Hepatocyte (in vitro differentiated cells): ENCODE measurements around the gene NUP37. TPM values are rescaled to one million over a fixed set of nuclear protein-coding genes. Genes with fewer than 3 reads are reported as not detected.
"Not testable (repeated sequence)": the region's sequence is repeated elsewhere in the genome, so short reads cannot be mapped to it uniquely, and the experiment has no call there.

ENCODE experiments used
- DNase-seq: peaks from one replicate; pipeline ENCODE4 v3.0.0-alpha.2; 2016; ENCODE audit warnings: low spot score
- H2AFZ ChIP-seq: fragments of 200-600 bp; sonication (generic); 2 replicates; pipeline ENCODE4 v1.6.0; 2016; ENCODE audit warnings: antibody characterized with exemption, mild to moderate bottlenecking
- H3K27ac ChIP-seq: fragments of 200-600 bp; sonication (generic); 2 replicates; pipeline ENCODE4 v1.5.1; 2016; ENCODE audit warnings: mild to moderate bottlenecking
- H3K27me3 ChIP-seq: fragments of 200-600 bp; sonication (generic); 2 replicates; pipeline ENCODE4 v1.6.1; 2016
- H3K36me3 ChIP-seq: fragments of 200-600 bp; sonication (generic); replicated peaks from 2 replicates; pipeline ENCODE4 v1.5.1; 2016; ENCODE audit warnings: low read depth; ENCODE audit not compliant: insufficient read depth
- H3K4me1 ChIP-seq: fragments of 200-600 bp; sonication (generic); 2 replicates; pipeline ENCODE4 v1.5.1; 2016; ENCODE audit warnings: mild to moderate bottlenecking, moderate library complexity; ENCODE audit not compliant: insufficient read depth
- H3K4me2 ChIP-seq: fragments of 200-600 bp; sonication (generic); 2 replicates; pipeline ENCODE4 v1.6.0; 2016
- H3K4me3 ChIP-seq: fragments of 200-600 bp; sonication (generic); 2 replicates; pipeline ENCODE4 v1.5.1; 2016; ENCODE audit warnings: mild to moderate bottlenecking
- H3K79me2 ChIP-seq: fragments of 200-600 bp; sonication (generic); 2 replicates; pipeline ENCODE4 v1.6.0; 2017; ENCODE audit warnings: mild to moderate bottlenecking
- H3K9me2 ChIP-seq: fragments of 200-600 bp; sonication (generic); replicated peaks from 2 replicates; pipeline ENCODE4 v1.6.0; 2017; ENCODE audit warnings: mild to moderate bottlenecking; ENCODE audit not compliant: insufficient read depth
- H3K9me3 ChIP-seq: fragments of 200-600 bp; sonication (generic); 2 replicates; pipeline ENCODE4 v1.5.1; 2016; ENCODE audit warnings: low read depth, mild to moderate bottlenecking
- H4K20me1 ChIP-seq: fragments of 200-600 bp; sonication (generic); 2 replicates; pipeline ENCODE4 v1.6.0; 2016; ENCODE audit warnings: mild to moderate bottlenecking; ENCODE audit not compliant: insufficient read depth, poor library complexity, severe bottlenecking
- EZH2 ChIP-seq: fragments of 200-600 bp; sonication (generic); IDR thresholded peaks from 2 replicates; pipeline ENCODE4 v1.6.1; 2016; ENCODE audit warnings: antibody characterized with exemption, mild to moderate bottlenecking, borderline replicate concordance
- EZH2phosphoT487 ChIP-seq: fragments of 200-600 bp; sonication (generic); IDR thresholded peaks from one replicate; pipeline ENCODE4 v1.6.1; 2018; ENCODE audit warnings: antibody characterized with exemption, mild to moderate bottlenecking, low read depth, moderate library complexity; ENCODE audit not compliant: unreplicated experiment, severe bottlenecking
- WGBS: methylation state at CpG from one replicate; pipeline ENCODE4 v1.1.6; 2016; ENCODE audit warnings: low lambda C conversion rate; ENCODE audit errors: missing lambda C conversion rate; 5-methylcytosine and 5-hydroxymethylcytosine counted together
- polyA plus RNA-seq: library from polyadenylated mRNA; unstranded; fragments of >200 nt; fragmentation: Nextera tagmentation; extraction: Ambion mirVana; gene quantifications from 2 replicates; pipeline ENCODE4 v1.2.1, GENCODE V29; 2016
- total RNA-seq: library from RNA; depleted of rRNA; stranded (reverse); fragments of >200 nt; gene quantifications from 2 replicates; pipeline ENCODE4 v1.2.3, GENCODE V29; 2014
- TF ChIP-seq, protein P1 (sequence below): fragments of 200-600 bp; sonication (generic); IDR thresholded peaks from 2 replicates; pipeline ENCODE4 v1.5.1; 2016; ENCODE audit warnings: antibody characterized with exemption, mild to moderate bottlenecking; ENCODE audit not compliant: poor library complexity

Gene NUP37
- total and polyA plus RNA-seq, 2 experiments from 2014 or later = 26.7 to 37.3 TPM

GRCh38 chr12:102144221-102144620, 24.3 kb upstream of the NUP37 start:
- Histone ChIP-seq H3K79me2 (no peaks in the 10 kb centered on the region), H3K27me3 (no peaks in the 10 kb centered on the region), H3K4me1 (no peaks in the 10 kb centered on the region), H3K9me3 (no peaks in the 10 kb centered on the region), H3K9me2 (no peaks in the 10 kb centered on the region), H4K20me1 (no peaks in the 10 kb centered on the region), H3K36me3 (no peaks in the 10 kb centered on the region), H3K4me3 (no peak overlapping the region), H2AFZ (no peak overlapping the region), H3K27ac (no peak overlapping the region), H3K4me2 (no peak overlapping the region)
- 86% methylated on average over 1 of the region's 1 CpG for WGBS
- TF ChIP-seq EZH2phosphoT487 (no peak), EZH2 (no peak)
- TF ChIP-seq, protein P1, sequence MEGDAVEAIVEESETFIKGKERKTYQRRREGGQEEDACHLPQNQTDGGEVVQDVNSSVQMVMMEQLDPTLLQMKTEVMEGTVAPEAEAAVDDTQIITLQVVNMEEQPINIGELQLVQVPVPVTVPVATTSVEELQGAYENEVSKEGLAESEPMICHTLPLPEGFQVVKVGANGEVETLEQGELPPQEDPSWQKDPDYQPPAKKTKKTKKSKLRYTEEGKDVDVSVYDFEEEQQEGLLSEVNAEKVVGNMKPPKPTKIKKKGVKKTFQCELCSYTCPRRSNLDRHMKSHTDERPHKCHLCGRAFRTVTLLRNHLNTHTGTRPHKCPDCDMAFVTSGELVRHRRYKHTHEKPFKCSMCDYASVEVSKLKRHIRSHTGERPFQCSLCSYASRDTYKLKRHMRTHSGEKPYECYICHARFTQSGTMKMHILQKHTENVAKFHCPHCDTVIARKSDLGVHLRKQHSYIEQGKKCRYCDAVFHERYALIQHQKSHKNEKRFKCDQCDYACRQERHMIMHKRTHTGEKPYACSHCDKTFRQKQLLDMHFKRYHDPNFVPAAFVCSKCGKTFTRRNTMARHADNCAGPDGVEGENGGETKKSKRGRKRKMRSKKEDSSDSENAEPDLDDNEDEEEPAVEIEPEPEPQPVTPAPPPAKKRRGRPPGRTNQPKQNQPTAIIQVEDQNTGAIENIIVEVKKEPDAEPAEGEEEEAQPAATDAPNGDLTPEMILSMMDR = no peak
- DNase-seq = no peak

GRCh38 chr12:102142866-102143373, 23.0 kb upstream of the NUP37 start:
- WGBS = 97% methylated on average over 11 of the region's 11 CpGs
- H3K4me1 ChIP-seq, H3K27me3 ChIP-seq, H3K4me3 ChIP-seq, H3K79me2 ChIP-seq, DNase-seq, H3K9me2 ChIP-seq, H3K4me2 ChIP-seq, H4K20me1 ChIP-seq, H3K27ac ChIP-seq, H2AFZ ChIP-seq, H3K9me3 ChIP-seq, H3K36me3 ChIP-seq: not testable (repeated sequence)

DNA sequence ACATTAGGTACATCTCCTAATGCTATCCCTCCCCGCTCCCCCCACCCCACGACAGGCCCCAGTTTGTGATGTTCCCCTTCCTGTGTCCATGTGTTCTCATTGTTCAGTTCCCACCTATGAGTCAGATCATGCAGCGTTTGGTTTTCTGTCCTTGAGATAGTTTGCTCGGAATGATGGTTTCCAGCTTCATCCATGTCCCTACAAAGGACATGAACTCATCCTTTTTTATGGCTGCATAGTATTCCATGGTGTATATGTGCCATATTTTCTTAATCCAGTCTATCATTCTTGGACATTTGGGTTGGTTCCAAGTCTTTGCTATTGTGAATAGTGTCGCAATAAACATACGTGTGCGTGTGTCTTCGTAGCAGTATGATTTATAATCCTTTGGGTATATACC, 17.7 kb upstream of the NUP37 start:
- H3K4me2 ChIP-seq, H2AFZ ChIP-seq, DNase-seq, H3K4me3 ChIP-seq, H3K4me1 ChIP-seq, H3K79me2 ChIP-seq, H3K36me3 ChIP-seq, H3K9me3 ChIP-seq, H3K9me2 ChIP-seq, H3K27me3 ChIP-seq, H4K20me1 ChIP-seq, H3K27ac ChIP-seq: not testable (repeated sequence)
- 97% methylated on average over 8 of the region's 8 CpGs for WGBS

DNA sequence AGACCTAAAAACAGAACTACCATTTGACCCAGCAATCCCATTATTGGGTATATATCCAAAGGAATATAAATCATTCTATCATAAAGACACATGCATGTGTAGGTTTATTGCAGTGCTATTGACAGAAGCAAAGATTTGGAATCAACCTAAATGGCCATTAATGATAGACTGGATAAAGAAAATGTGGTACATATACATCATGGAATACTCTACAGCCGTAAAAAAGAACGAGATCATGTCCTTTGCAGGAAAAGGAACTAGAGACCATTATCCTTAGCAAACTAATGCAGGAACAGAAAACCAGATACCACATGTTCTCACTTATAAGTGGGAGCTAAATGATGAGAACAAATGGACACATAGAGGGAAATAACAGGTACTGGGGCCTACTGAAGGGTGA, 11.5 kb upstream of the NUP37 start:
- H3K79me2 ChIP-seq, H4K20me1 ChIP-seq, H3K9me3 ChIP-seq, H2AFZ ChIP-seq, H3K36me3 ChIP-seq, H3K4me2 ChIP-seq, H3K27me3 ChIP-seq, DNase-seq, H3K9me2 ChIP-seq, H3K4me1 ChIP-seq, H3K27ac ChIP-seq, H3K4me3 ChIP-seq: not testable (repeated sequence)
- WGBS = 96% methylated on average over 2 of the region's 2 CpGs

DNA sequence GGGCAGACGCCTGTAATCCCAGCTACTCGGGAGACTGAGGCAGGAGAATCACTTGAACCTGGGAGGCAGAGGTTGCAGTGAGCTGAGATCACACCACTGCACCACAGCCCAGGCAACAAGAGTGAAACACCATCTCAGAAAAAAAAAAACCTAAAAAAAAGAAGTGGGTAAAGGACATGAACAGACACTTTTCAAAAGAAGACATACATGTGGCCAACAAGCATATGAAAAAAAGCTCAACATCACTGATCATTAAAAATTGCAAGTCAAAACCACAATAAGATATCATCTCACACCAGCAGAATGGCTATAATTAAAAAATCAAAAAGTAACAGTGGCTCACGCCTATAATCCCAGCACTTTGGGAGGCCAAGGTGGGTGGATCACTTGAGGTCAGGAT, 10.8 kb upstream of the NUP37 start:
- H4K20me1 ChIP-seq, DNase-seq, H3K4me3 ChIP-seq, H3K9me3 ChIP-seq, H2AFZ ChIP-seq, H3K27me3 ChIP-seq, H3K79me2 ChIP-seq, H3K4me1 ChIP-seq, H3K36me3 ChIP-seq, H3K9me2 ChIP-seq, H3K4me2 ChIP-seq, H3K27ac ChIP-seq: not testable (repeated sequence)
- 67% methylated on average over 3 of the region's 3 CpGs for WGBS

DNA sequence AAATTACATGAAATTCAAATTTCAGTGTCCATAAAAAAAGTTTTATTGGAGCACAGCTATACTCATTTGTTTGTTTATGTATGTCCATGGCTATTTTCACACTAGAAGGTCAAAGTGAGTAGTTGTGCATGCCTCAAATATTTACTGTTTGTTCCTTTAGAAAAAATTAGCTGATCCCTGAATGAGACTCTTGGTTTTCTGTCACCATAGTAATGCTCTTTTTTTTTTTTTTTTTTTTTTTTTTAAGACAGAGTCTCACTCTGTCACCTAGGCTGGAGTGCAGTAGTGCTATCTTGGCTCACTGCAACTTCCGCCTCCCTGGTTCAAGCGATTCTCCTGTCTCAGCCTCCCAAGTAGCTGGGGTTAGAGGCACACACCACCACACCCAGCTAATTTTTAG, 1.4 kb upstream of the NUP37 start:
- H3K4me3 ChIP-seq, H2AFZ ChIP-seq: not testable (repeated sequence)
- peaks cover 28% of the 10 kb centered on the region for H3K79me2 ChIP-seq

More for the DNA sequence above, 1.4 kb upstream of the NUP37 start:
- WGBS = 97% methylated on average over 2 of the region's 2 CpGs
- not testable (repeated sequence) for H3K9me3 ChIP-seq, H3K27me3 ChIP-seq, DNase-seq, H3K9me2 ChIP-seq, H3K36me3 ChIP-seq, H4K20me1 ChIP-seq, H3K27ac ChIP-seq, H3K4me1 ChIP-seq
- H3K4me2 ChIP-seq = peak overlapping the region; percentile 93
